PFSK-1 (cell line): ENCODE data around the gene DOCK10.

Experiments used
- FOXP2 ChIP-seq: optimal IDR thresholded peaks from 2 replicates; pipeline ENCODE3; 2011; ENCODE audit warnings: borderline replicate concordance, control low read depth, inconsistent platforms; ENCODE audit not compliant: insufficient read depth; ENCODE audit errors: extremely low read length, extremely low read depth
- POLR2AphosphoS5 ChIP-seq: IDR thresholded peaks from 2 replicates; pipeline ENCODE4 v1.6.1; 2012; ENCODE audit warnings: low read depth, mild to moderate bottlenecking, control low read depth, low read length, moderate library complexity
- REST ChIP-seq, 2 experiments: IDR thresholded peaks; 2 replicates each; pipeline versions ENCODE4 v1.6.1 to v1.8.0; 2011 to 2012; ENCODE audit warnings: low read depth in 2 of 2, low read length in 2 of 2, control low read depth in 1 of 2, inconsistent platforms in 1 of 2, mild to moderate bottlenecking in 1 of 2, moderate library complexity in 1 of 2; ENCODE audit not compliant: insufficient read depth in 1 of 2
- SIN3A ChIP-seq: IDR thresholded peaks from 2 replicates; pipeline ENCODE4 v1.6.1; 2012; ENCODE audit warnings: mild to moderate bottlenecking, low read length, moderate library complexity, borderline replicate concordance; ENCODE audit not compliant: insufficient read depth
- TAF1 ChIP-seq: IDR thresholded peaks from 2 replicates; pipeline ENCODE4 v1.6.1; 2012; ENCODE audit warnings: low read length, control low read depth, borderline replicate concordance; ENCODE audit not compliant: insufficient read depth

The DOCK10 gene

GRCh38 chr2:224831530-224831929 is 210.7 kb downstream of the DOCK10 start:
- TF ChIP-seq REST (IDR thresholded peaks at IDR 0.05; ENCODE audit: insufficient read depth in 1 of 2, low read depth in 2 of 2, low read length in 2 of 2) (no peak), TAF1 (no peak), POLR2AphosphoS5 (no peak), SIN3A (no peak), FOXP2 (no peak)

- TF ChIP-seq POLR2AphosphoS5, result no peak
- no peak for TF ChIP-seq REST (IDR thresholded peaks at IDR 0.05; ENCODE audit: insufficient read depth in 1 of 2, low read depth in 2 of 2, low read length in 2 of 2)
- TF ChIP-seq SIN3A, result no peak
- TF ChIP-seq TAF1, result no peak
- no peak for TF ChIP-seq FOXP2
These were observed 221.8 kb downstream of the DOCK10 start for GRCh38 chr2:224820283-224820991.

- no peak for TF ChIP-seq TAF1
- no peak for TF ChIP-seq FOXP2
- TF ChIP-seq SIN3A, result no peak
- TF ChIP-seq REST (IDR thresholded peaks at IDR 0.05; ENCODE audit: insufficient read depth in 1 of 2, low read depth in 2 of 2, low read length in 2 of 2), result no peak
- TF ChIP-seq POLR2AphosphoS5, result no peak
These were observed 223.2 kb downstream of the DOCK10 start for GRCh38 chr2:224819075-224819474.

- TF ChIP-seq POLR2AphosphoS5, result no peak
- no peak for TF ChIP-seq REST (IDR thresholded peaks at IDR 0.05; ENCODE audit: insufficient read depth in 1 of 2, low read depth in 2 of 2, low read length in 2 of 2)
- TF ChIP-seq FOXP2, result no peak
- TF ChIP-seq SIN3A, result no peak
- TF ChIP-seq TAF1, result no peak
These were observed 224.6 kb downstream of the DOCK10 start for GRCh38 chr2:224817676-224818075.

- TF ChIP-seq TAF1, result no peak
- TF ChIP-seq POLR2AphosphoS5, result no peak
- TF ChIP-seq REST (IDR thresholded peaks at IDR 0.05; ENCODE audit: insufficient read depth in 1 of 2, low read depth in 2 of 2, low read length in 2 of 2), result no peak
- TF ChIP-seq SIN3A, result no peak
- TF ChIP-seq FOXP2, result no peak
These were observed 225.5 kb downstream of the DOCK10 start for GRCh38 chr2:224816816-224817215.
